SK-N-SH (cell line): ENCODE results near the gene MRPS7.

ENCODE experiments used
- CTCF ChIP-seq: fragments of 200-600 bp; sonication (generic); IDR thresholded peaks from 2 replicates; pipeline ENCODE4 v1.6.1; 2017; ENCODE audit warnings: antibody characterized with exemption, mild to moderate bottlenecking, moderate library complexity
- ELF1 ChIP-seq: IDR thresholded peaks from 2 replicates; pipeline ENCODE4 v1.4.0; 2012
- EZH2phosphoT487 ChIP-seq: fragments of 200-600 bp; sonication (generic); IDR thresholded peaks from 2 replicates; pipeline ENCODE4 v1.6.1; 2017; ENCODE audit warnings: low read depth, mixed run types, mild to moderate bottlenecking, antibody characterized with exemption, moderate library complexity, borderline replicate concordance
- MEF2A ChIP-seq: IDR thresholded peaks from 2 replicates; pipeline ENCODE4 v1.4.0; 2012; ENCODE audit warnings: low read depth, borderline replicate concordance
- NFIC ChIP-seq: IDR thresholded peaks from 2 replicates; pipeline ENCODE4 v1.4.0; 2012; ENCODE audit warnings: borderline replicate concordance
- POLR2AphosphoS5 ChIP-seq: IDR thresholded peaks from 2 replicates; pipeline ENCODE4 v1.6.1; 2012; ENCODE audit warnings: low read depth, low read length
- RAD21 ChIP-seq: IDR thresholded peaks from 2 replicates; pipeline ENCODE4 v1.6.1; 2012; ENCODE audit warnings: mild to moderate bottlenecking, low read length
- SIN3A ChIP-seq: IDR thresholded peaks from 2 replicates; pipeline ENCODE4 v1.6.1; 2012; ENCODE audit warnings: low read depth, mild to moderate bottlenecking, low read length, moderate library complexity, borderline replicate concordance
- TAF1 ChIP-seq: IDR thresholded peaks from 2 replicates; pipeline ENCODE4 v1.6.1; 2012; ENCODE audit warnings: low read depth, mild to moderate bottlenecking, low read length, moderate library complexity, borderline replicate concordance
- TEAD4 ChIP-seq: IDR thresholded peaks from 2 replicates; pipeline ENCODE4 v1.4.0; 2012; ENCODE audit warnings: mild to moderate bottlenecking, borderline replicate concordance; ENCODE audit not compliant: insufficient read depth
- USF2 ChIP-seq: fragments of 150-350 bp; IDR thresholded peaks from 2 replicates; pipeline ENCODE4 v1.6.1; 2017; ENCODE audit warnings: antibody characterized with exemption, low read length, low read depth, borderline replicate concordance

DNA sequence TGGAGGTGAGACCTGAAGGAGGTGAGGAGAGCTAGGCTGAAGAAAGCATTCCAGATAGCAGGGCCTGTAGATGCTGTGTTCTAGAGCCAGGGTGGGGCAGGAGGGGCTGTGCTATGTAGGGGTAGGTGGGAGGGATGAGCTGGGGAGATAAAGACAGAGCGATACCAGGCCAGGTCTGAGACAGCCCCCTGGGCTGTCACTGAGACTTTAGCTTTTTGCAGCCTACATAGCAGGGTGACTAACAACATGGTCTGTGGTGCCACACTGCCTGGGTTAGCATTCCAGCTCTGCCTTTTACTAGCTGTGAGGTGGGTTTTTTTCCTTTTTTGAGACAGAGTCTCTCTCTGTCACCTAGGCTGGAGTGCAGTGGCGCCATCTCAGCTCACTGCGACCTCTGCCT is 41.9 kb upstream of the MRPS7 start:
- TF ChIP-seq SIN3A = no peak
- TF ChIP-seq CTCF = no peak
- no peak for TF ChIP-seq TAF1
- no peak for TF ChIP-seq POLR2AphosphoS5
- TF ChIP-seq TEAD4 = no peak
- no peak for TF ChIP-seq NFIC
- TF ChIP-seq ELF1 = no peak
- TF ChIP-seq USF2 = no peak
- no peak for TF ChIP-seq EZH2phosphoT487
- TF ChIP-seq RAD21 = no peak
- TF ChIP-seq MEF2A = no peak
